Activated CD4-positive, alpha-beta T cell treated with anti-CD3 and anti-CD28 coated beads, Interleukin-2, amount 10 ng/mL, durations not matched to agents 7 days and 5 days (primary cell): Measurements from ENCODE around the gene LAMB4. TPM values are rescaled to one million over a fixed set of nuclear protein-coding genes. Genes with fewer than 3 reads are reported as not detected.

ENCODE experiments used
- CTCF ChIA-PET: fragments of 350-600 bp; sonication (Branson Sonifier 250); formaldehyde crosslinking; loops from one replicate; lab custom pipeline; 2021; ENCODE audit warnings: antibody characterized with exemption; lab: Charles Lee
- POLR2A ChIA-PET: fragments of 350-600 bp; sonication (Branson Sonifier 250); formaldehyde crosslinking; loops from one replicate; lab custom pipeline; 2021; ENCODE audit warnings: antibody characterized with exemption; lab: Charles Lee
- DNase-seq: peaks from one replicate; pipeline ENCODE4 v3.0.0-alpha.2; 2020
- H3K27ac Mint-ChIP-seq: one replicate; pipeline ENCODE4 v1.8.0; 2021; ENCODE audit warnings: mild to moderate bottlenecking, moderate library complexity, mixed read lengths
- H3K27me3 Mint-ChIP-seq: one replicate; pipeline ENCODE4 v1.8.0; 2021; ENCODE audit warnings: mixed read lengths
- H3K36me3 Mint-ChIP-seq: one replicate; pipeline ENCODE4 v1.8.0; 2021; ENCODE audit warnings: low read depth, mixed read lengths
- H3K4me1 Mint-ChIP-seq: one replicate; pipeline ENCODE4 v1.8.0; 2021; ENCODE audit warnings: mixed read lengths
- H3K4me3 Mint-ChIP-seq: one replicate; pipeline ENCODE4 v1.8.0; 2021; ENCODE audit warnings: mild to moderate bottlenecking, moderate library complexity, mixed read lengths
- H3K9me3 Mint-ChIP-seq: one replicate; pipeline ENCODE4 v1.8.0; 2021; ENCODE audit warnings: mixed read lengths
- total RNA-seq, 2 experiments: library from RNA; stranded (reverse); gene quantifications; one replicate each; pipeline ENCODE4 v1.2.3, GENCODE V29; 2021

LAMB4 gene
- total RNA-seq, 2 experiments from 2014 or later, result not detected

DNA sequence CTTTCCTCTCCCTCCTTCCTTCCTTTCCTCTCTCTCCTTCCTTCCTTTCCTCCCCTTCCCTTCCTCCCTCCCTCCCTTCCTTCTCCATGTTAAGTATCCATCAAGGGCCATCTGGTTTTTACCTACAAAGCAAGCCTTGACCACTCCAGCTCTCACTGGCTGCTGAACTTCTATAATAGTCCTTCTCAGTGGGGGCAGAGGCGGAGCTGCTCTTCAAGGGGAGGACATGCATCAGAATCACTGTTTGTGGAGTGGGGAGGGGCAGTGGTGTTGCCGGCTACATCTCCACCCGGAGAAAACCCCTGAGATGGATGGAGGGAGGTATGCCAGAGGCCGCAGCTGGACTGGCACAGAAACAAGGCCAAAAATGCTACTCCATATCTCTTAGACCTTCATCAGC is 153.1 kb downstream of the LAMB4 start:
- Mint-ChIP-seq H3K27ac (no peak overlapping the region), H3K4me3 (no peak overlapping the region), H3K4me1 (no peaks in the 10 kb centered on the region), H3K9me3 (no peaks in the 10 kb centered on the region), H3K27me3 (no peaks in the 10 kb centered on the region), H3K36me3 (no peaks in the 10 kb centered on the region)
- ChIA-PET POLR2A (no interaction called here), CTCF (no interaction called here)
- no peak for DNase-seq

DNA sequence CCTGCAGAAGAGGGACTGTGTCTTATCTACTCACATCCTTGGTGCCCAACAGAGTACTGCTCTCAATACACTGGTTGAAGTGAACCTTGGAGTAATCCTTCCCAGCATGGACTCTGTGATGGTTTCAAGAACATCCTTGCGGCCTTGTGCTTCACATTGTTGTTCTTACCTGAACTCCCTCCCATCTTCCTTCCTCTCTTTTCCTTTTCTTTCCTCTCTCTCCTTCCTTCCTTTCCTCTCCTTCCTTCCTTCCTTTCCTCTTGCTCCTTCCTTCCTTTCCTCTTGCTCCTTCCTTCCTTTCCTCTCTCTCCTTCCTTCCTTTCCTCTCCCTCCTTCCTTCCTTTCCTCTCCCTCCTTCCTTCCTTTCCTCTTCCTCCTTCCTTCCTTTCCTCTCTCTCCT is 153.5 kb downstream of the LAMB4 start:
- Mint-ChIP-seq H3K9me3 (no peaks in the 10 kb centered on the region), H3K4me3 (no peak overlapping the region), H3K27me3 (no peaks in the 10 kb centered on the region), H3K36me3 (no peaks in the 10 kb centered on the region), H3K4me1 (no peaks in the 10 kb centered on the region), H3K27ac (no peak overlapping the region)
- ChIA-PET CTCF (no interaction called here), POLR2A (no interaction called here)
- DNase-seq, result no peak

DNA sequence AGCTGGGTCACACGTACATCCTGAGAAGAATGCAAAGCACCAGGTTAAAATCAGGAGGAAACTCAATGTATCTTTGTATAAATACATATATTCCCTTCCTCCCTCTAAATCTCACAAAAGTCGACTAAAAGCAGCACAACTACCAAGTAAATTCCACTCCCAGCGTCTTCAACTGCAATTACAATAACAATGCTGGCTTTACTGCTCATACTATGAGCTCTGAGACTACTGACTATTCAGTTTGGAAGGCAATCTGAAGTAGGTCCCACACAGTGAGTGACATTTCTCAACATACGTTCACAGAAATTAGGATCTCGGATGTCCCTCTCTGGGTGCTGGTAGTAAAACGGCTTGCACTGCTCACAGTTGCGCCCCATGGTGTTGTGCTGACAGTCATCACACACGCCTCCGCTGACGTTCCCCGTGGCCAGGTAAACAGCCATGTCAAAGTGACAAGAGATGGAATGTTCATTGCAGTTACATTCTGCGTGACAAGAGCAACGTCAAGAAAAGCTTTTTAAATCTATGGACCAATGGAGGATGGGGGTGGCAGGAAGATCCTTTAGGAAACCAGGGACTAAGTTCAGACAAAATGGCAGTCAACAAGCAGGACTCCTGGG is 154.7 kb downstream of the LAMB4 start:
- Mint-ChIP-seq H3K36me3 (no peaks in the 10 kb centered on the region), H3K4me1 (no peaks in the 10 kb centered on the region), H3K4me3 (no peak overlapping the region), H3K27ac (no peak overlapping the region), H3K9me3 (no peaks in the 10 kb centered on the region), H3K27me3 (no peaks in the 10 kb centered on the region)
- ChIA-PET CTCF (no interaction called here), POLR2A (no interaction called here)
- DNase-seq, result no peak

DNA sequence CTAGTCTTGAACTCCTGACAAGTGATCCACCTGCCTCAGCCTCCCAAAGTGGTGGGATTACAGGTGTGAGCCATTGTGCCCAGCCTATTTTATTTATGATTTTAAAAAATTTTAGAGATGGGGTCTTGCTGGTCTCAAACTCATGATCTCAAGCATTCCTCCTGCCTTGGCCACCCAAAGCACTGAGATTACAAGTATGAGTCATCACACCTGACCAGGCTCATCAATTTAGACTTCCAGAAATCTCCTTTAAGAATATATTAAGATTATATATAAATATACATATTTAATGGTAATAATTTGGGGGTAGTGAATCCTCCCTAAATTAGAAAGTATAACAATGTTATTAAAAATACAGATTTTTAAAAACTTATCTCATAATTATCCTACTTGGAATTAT is 156.3 kb downstream of the LAMB4 start:
- H3K4me1 Mint-ChIP-seq, result no peaks in the 10 kb centered on the region
- ChIA-PET POLR2A (no interaction called here), CTCF (no interaction called here)
- no peaks in the 10 kb centered on the region for H3K27me3 Mint-ChIP-seq
- H3K4me3 Mint-ChIP-seq, result no peak overlapping the region
- H3K27ac Mint-ChIP-seq, result no peak overlapping the region
- DNase-seq, result no peak
- H3K9me3 Mint-ChIP-seq, result no peaks in the 10 kb centered on the region
- no peaks in the 10 kb centered on the region for H3K36me3 Mint-ChIP-seq

Other genes starting within 250 kb of the LAMB4 start
- gene DLD, start 239.2 kb downstream of the LAMB4 start, total RNA-seq, result 10 to 100 TPM; 54.1 to 60.5 TPM
- not detected for gene LAMB1, start 127.2 kb downstream of the LAMB4 start, total RNA-seq